Measurements from ENCODE around the gene CYYR1. TPM values are rescaled to one million over a fixed set of nuclear protein-coding genes. Genes with fewer than 3 reads are reported as not detected.

Gene CYYR1
- polyA plus RNA-seq, 1 donor, result 16.7 TPM

- DNase-seq, result no peak
Measured at GRCh38 chr21:26433386-26433785, 139.7 kb downstream of the CYYR1 start.

GRCh38 chr21:26432410-26432809 is 140.7 kb downstream of the CYYR1 start:
- DNase-seq, result no peak

GRCh38 chr21:26425576-26425975 is 147.5 kb downstream of the CYYR1 start:
- DNase-seq, result no peak

- no peak for DNase-seq
Measured at GRCh38 chr21:26423511-26423910, 149.6 kb downstream of the CYYR1 start.

GRCh38 chr21:26422706-26423105 is 150.4 kb downstream of the CYYR1 start:
- DNase-seq, result no peak

- DNase-seq, result no peak
Measured at GRCh38 chr21:26422138-26422537, 150.9 kb downstream of the CYYR1 start.

- DNase-seq, result no peak
Measured at GRCh38 chr21:26421724-26422123, 151.4 kb downstream of the CYYR1 start.

All from hindlimb muscle (tissue), 1 donor.